Dedifferentiated amniotic fluid mesenchymal stem cell (primary cell): ENCODE results near the gene TAF4.
"Not testable (repeated sequence)": the region's sequence is repeated elsewhere in the genome, so short reads cannot be mapped to it uniquely, and the experiment has no call there.

ENCODE experiments used
- DNase-seq: peaks from one replicate; pipeline ENCODE4 v3.0.0-alpha.2; 2016; ENCODE audit errors: extremely low spot score

The TAF4 gene

GRCh38 chr20:62058941-62059340 is 6.7 kb downstream of the TAF4 start:
- no peak for DNase-seq

- no peak for DNase-seq
These were observed 8.7 kb downstream of the TAF4 start for GRCh38 chr20:62056975-62057374.

DNA sequence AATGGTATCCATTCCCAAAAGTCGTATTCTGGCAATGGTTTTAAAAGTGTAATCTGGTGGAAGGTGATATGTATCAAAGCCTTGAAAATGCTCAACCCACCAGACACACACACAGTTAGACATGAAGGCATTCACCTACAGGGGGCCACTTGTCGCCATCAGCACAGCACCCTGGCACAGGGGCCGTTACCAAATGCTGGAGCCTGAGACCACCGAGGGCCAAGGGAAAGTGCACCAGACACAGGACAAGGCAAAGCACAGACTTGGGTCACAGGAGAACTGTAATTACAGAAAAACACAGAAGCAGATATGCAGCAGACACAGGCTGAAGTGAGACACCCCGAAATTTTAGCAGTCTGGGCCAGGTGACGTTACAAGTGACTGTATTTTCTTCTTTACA is 9.3 kb downstream of the TAF4 start:
- no peak for DNase-seq

DNA sequence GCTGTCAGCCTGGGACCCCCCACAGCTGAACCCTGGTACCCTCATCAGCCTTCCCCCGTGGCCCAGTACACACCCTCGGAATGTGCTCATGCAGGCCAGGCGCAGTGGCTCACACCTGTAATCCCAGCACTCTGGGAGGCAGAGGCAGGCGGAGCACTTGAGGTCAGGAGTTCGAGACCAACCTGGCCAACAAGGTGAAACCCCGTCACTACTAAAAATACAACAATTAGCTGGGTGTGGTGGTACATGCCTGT is 9.9 kb downstream of the TAF4 start:
- DNase-seq = not testable (repeated sequence)

- no peak for DNase-seq
These were observed 10.4 kb downstream of the TAF4 start for GRCh38 chr20:62055106-62055861.

GRCh38 chr20:62054451-62054953 is 11.2 kb downstream of the TAF4 start:
- no peak for DNase-seq

- no peak for DNase-seq
These were observed 12.1 kb downstream of the TAF4 start for GRCh38 chr20:62053465-62054196.

- no peak for DNase-seq
These were observed 12.7 kb downstream of the TAF4 start for GRCh38 chr20:62052842-62053464.

DNA sequence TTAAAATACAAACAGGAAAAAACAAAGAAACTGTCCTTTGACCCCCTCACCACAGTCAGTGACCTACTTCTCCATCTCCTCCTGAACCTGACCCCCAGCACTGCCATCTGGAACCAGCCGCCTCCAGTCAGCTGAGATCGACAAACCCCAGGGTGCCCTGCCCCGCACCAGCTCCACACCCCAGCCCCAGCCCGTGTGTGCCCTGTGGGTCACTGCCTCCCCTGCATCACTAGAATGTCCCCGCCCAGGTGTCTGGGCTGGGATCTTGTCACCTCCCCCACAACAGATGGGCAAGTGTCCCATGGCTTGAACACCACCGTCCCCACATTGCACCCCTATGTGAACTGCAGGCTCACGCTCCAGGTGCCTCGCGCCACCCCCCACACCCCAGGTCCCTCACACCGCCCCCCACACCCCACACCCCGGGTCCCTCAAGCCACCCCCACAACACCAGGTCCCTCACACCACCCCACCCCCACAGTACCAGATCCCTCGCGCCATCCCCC is 13.3 kb downstream of the TAF4 start:
- DNase-seq = no peak

DNA sequence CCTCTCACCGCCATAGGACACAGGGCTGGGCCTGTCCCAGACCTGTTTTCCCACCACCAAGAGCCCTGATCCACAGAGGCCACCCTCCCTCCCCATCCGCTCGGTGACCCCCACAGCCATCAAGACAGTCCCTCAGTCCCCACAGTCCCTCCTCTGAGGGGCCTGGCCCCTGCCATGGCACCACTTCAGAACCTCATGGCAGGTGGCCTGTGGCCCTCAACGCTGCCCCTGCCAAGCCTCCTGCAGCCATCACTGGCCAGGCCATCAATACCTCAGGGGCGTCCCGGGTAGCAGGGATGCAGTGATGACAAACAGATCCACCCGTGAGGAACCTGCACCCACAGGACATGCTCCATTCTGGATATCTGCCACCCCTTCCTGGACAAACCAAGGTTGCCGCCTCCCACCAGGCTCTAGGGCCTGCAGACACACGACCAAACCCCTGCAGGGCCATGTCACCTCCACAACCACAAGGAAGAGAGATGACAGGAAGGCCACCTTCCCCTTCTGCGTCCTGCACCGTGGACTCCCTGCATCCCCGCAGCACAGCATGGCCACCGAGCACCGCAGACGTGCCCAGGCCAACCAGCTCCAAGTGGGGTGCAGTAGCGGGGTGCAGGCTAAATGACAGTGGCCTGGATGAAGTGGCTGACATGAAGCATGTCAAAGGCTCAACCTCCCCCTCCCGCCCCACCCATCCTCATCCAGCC is 14.0 kb downstream of the TAF4 start:
- DNase-seq = no peak

DNA sequence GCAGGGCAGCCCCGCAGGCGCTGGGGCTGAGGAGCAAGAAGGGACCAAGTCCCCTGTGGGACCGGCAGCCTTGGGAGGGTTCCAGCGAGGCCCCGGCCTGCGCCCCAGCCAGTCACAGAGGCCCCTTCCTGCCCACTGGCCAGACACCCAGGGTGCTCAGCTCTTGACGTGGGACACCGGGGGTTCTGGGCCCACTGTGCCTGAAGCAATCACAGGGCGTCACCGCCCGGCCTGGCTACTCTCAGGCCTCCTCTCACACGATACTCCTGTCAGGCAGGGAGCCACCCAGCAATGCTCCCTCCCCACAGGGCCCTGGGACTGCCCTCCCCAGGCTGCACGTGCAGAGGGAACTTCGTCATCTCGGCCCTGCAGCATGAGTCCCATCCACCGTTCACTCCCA is 14.5 kb downstream of the TAF4 start:
- no peak for DNase-seq

- DNase-seq = no peak
These were observed 15.2 kb downstream of the TAF4 start for GRCh38 chr20:62050166-62051120.

DNA sequence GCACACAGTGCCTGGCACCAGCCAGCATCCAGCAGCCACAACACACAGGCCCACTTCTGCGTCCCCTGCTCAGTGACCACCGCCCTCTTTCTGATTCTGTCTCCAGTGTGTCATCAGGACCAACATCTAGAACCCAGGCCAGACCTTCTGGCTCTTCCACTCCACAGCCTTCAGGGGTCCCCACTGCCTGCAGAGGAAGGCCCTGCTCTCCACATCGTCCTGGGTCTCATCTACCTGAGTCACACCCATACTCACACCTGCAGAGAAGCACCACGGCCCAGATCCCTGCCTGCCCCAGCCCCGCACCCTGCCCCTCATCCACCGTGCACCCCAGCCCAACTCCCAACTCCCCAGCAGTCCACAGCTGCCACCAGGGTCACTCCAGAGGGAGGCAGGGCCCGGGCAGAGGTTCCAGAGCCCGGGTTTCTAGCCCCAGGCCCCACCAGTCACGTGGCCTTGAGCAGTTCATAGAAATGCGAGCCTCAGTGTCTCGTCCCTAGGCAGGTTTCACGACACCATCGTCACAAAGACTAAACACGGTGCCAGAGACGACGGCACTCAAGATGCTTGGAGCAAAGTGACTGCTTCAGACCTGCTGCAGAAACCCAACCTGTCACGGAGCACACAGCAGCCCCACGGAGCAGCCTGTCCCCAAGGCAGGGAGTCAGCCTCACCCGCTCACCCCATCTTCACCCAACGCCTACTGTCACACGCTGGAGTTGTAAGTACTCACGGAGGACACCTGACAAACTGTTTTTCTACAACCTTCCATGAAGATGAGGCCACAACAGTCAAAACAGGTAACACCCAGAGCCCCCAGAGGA is 16.1 kb downstream of the TAF4 start:
- no peak for DNase-seq

- DNase-seq = no peak
These were observed 16.8 kb downstream of the TAF4 start for GRCh38 chr20:62048821-62049291.

DNA sequence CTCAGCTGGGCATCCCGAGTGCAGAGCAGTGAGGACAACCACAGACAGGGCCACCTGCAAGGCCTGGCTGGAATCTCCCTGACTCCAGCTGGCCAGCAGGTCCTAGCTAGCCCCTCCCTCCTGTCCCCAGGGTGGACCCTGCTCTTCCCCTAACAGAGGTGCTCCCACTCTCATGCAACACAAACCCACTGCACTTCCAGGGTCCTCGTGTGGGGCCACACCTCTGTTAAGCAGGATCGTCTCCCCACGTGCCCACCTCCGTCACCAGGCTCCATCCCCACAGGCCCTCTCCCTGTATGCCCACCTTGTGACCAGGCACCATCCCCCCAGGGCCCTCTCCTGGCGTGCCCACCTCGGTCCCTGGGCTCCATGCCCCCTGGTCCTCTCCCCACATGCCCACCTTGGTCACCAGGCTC is 17.3 kb downstream of the TAF4 start:
- DNase-seq = no peak

- no peak for DNase-seq
These were observed 17.9 kb downstream of the TAF4 start for GRCh38 chr20:62047666-62048345.

GRCh38 chr20:62046431-62046830 is 19.2 kb downstream of the TAF4 start:
- no peak for DNase-seq

GRCh38 chr20:62045529-62046285 is 20.0 kb downstream of the TAF4 start:
- no peak for DNase-seq

GRCh38 chr20:62045118-62045517 is 20.6 kb downstream of the TAF4 start:
- DNase-seq = no peak
